ENCODE measurements around the gene KCND1. TPM values are rescaled to one million over a fixed set of nuclear protein-coding genes. Genes with fewer than 3 reads are reported as not detected.

The KCND1 gene
- total RNA-seq, 3 donors from 2014 or later: 0.71 to 1.1 (median 1.1) TPM

- Mint-ChIP-seq H3K4me3 (no peak overlapping the region), H3K4me1 (ENCODE audit: low read depth) (peaks cover 13% of the 10 kb centered on the region), H3K27me3 (ENCODE audit: low read depth) (no peaks in the 10 kb centered on the region), H3K9me3 (no peaks in the 10 kb centered on the region), H3K36me3 (ENCODE audit: insufficient read depth) (no peaks in the 10 kb centered on the region)
- ATAC-seq (no peak), DNase-seq (no peak)
Observed at GRCh38 chrX:48961585-48962091, 10.0 kb downstream of the KCND1 start.

- no peak for ATAC-seq
- Mint-ChIP-seq H3K4me1 (ENCODE audit: low read depth) (peaks cover 17% of the 10 kb centered on the region), H3K36me3 (ENCODE audit: insufficient read depth) (peaks cover 1% of the 10 kb centered on the region), H3K9me3 (no peaks in the 10 kb centered on the region), H3K4me3 (no peak overlapping the region), H3K27me3 (ENCODE audit: low read depth) (no peaks in the 10 kb centered on the region)
- no peak for DNase-seq
Observed at GRCh38 chrX:48960291-48960690, 11.4 kb downstream of the KCND1 start.

- Mint-ChIP-seq H3K27me3 (ENCODE audit: low read depth) (no peaks in the 10 kb centered on the region), H3K9me3 (no peaks in the 10 kb centered on the region), H3K4me3 (peak overlapping the region; percentile 98), H3K36me3 (ENCODE audit: insufficient read depth) (peaks cover 1% of the 10 kb centered on the region), H3K4me1 (ENCODE audit: low read depth) (peaks cover 28% of the 10 kb centered on the region)
- ATAC-seq (no peak), DNase-seq (no peak)
Observed at GRCh38 chrX:48958635-48959094, 13.0 kb downstream of the KCND1 start.

GRCh38 chrX:48957827-48958634, 13.6 kb downstream of the KCND1 start:
- H3K4me1 Mint-ChIP-seq (ENCODE audit: low read depth): peaks cover 35% of the 10 kb centered on the region
- no peaks in the 10 kb centered on the region for H3K27me3 Mint-ChIP-seq (ENCODE audit: low read depth)
- DNase-seq: peak; percentile 89
- no peaks in the 10 kb centered on the region for H3K9me3 Mint-ChIP-seq
- H3K36me3 Mint-ChIP-seq (ENCODE audit: insufficient read depth): peaks cover 1% of the 10 kb centered on the region
- H3K4me3 Mint-ChIP-seq: peak overlapping the region; percentile 98
- peak; percentile 83 to 84 for ATAC-seq

- Mint-ChIP-seq H3K36me3 (ENCODE audit: insufficient read depth) (peaks cover 1% of the 10 kb centered on the region), H3K4me3 (peak within 1 kb of the TSS; percentile 98), H3K27me3 (ENCODE audit: low read depth) (no peaks in the 10 kb centered on the region), H3K4me1 (ENCODE audit: low read depth) (peaks cover 40% of the 10 kb centered on the region), H3K9me3 (no peaks in the 10 kb centered on the region)
- DNase-seq (peak; percentile 67), ATAC-seq (peak; percentile 70 to 71)
Observed at GRCh38 chrX:48957477-48957826, 14.2 kb downstream of the KCND1 start, which contains the start of gene OTUD5. Gene OTUD5 (minus strand): TSS chrX:48957607. CDS start chrX:48957570, 37 bp downstream.

GRCh38 chrX:48956728-48957414, 14.8 kb downstream of the KCND1 start:
- Mint-ChIP-seq H3K27me3 (ENCODE audit: low read depth) (no peaks in the 10 kb centered on the region), H3K9me3 (no peaks in the 10 kb centered on the region), H3K4me1 (ENCODE audit: low read depth) (peaks cover 46% of the 10 kb centered on the region), H3K36me3 (ENCODE audit: insufficient read depth) (peaks cover 1% of the 10 kb centered on the region), H3K4me3 (peak overlapping the region; percentile 87)
- DNase-seq (peak; percentile 55), ATAC-seq (peak; percentile 38)

GRCh38 chrX:48948589-48948988, 23.1 kb downstream of the KCND1 start:
- DNase-seq (no peak), ATAC-seq (no peak)
- Mint-ChIP-seq H3K4me3 (no peak overlapping the region), H3K4me1 (ENCODE audit: low read depth) (peaks cover 45% of the 10 kb centered on the region), H3K36me3 (ENCODE audit: insufficient read depth) (no peaks in the 10 kb centered on the region), H3K9me3 (no peaks in the 10 kb centered on the region), H3K27me3 (ENCODE audit: low read depth) (no peaks in the 10 kb centered on the region)

- no peaks in the 10 kb centered on the region for H3K27me3 Mint-ChIP-seq (ENCODE audit: low read depth)
- no peaks in the 10 kb centered on the region for H3K9me3 Mint-ChIP-seq
- DNase-seq (peak; percentile 50), ATAC-seq (peak in 1 of 2 donors; percentile 49)
- peaks cover 50% of the 10 kb centered on the region for H3K4me1 Mint-ChIP-seq (ENCODE audit: low read depth)
- H3K36me3 Mint-ChIP-seq (ENCODE audit: insufficient read depth): peaks cover 11% of the 10 kb centered on the region
- H3K4me3 Mint-ChIP-seq: no peak overlapping the region
Observed at GRCh38 chrX:48945517-48946348, 25.9 kb downstream of the KCND1 start.

GRCh38 chrX:48942895-48943294, 28.7 kb downstream of the KCND1 start:
- Mint-ChIP-seq H3K27me3 (ENCODE audit: low read depth) (no peaks in the 10 kb centered on the region), H3K4me3 (peak overlapping the region; percentile 55), H3K9me3 (no peaks in the 10 kb centered on the region), H3K4me1 (ENCODE audit: low read depth) (peaks cover 75% of the 10 kb centered on the region), H3K36me3 (ENCODE audit: insufficient read depth) (peaks cover 11% of the 10 kb centered on the region)
- DNase-seq (no peak), ATAC-seq (no peak)

- H3K36me3 Mint-ChIP-seq (ENCODE audit: insufficient read depth): peaks cover 14% of the 10 kb centered on the region
- H3K4me1 Mint-ChIP-seq (ENCODE audit: low read depth): peaks cover 84% of the 10 kb centered on the region
- H3K4me3 Mint-ChIP-seq: no peak overlapping the region
- DNase-seq (no peak), ATAC-seq (no peak)
- H3K9me3 Mint-ChIP-seq: no peaks in the 10 kb centered on the region
- H3K27me3 Mint-ChIP-seq (ENCODE audit: low read depth): no peaks in the 10 kb centered on the region
Observed at GRCh38 chrX:48940404-48940955, 31.2 kb downstream of the KCND1 start.

- H3K27me3 Mint-ChIP-seq (ENCODE audit: low read depth): no peaks in the 10 kb centered on the region
- peaks cover 92% of the 10 kb centered on the region for H3K4me1 Mint-ChIP-seq (ENCODE audit: low read depth)
- H3K9me3 Mint-ChIP-seq: no peaks in the 10 kb centered on the region
- DNase-seq (no peak), ATAC-seq (no peak)
- H3K36me3 Mint-ChIP-seq (ENCODE audit: insufficient read depth): peaks cover 21% of the 10 kb centered on the region
- peak overlapping the region; percentile 60 for H3K4me3 Mint-ChIP-seq
Observed at GRCh38 chrX:48939524-48940228, 32.0 kb downstream of the KCND1 start.

GRCh38 chrX:48938721-48939425, 32.8 kb downstream of the KCND1 start:
- Mint-ChIP-seq H3K27me3 (ENCODE audit: low read depth) (no peaks in the 10 kb centered on the region), H3K9me3 (no peaks in the 10 kb centered on the region), H3K36me3 (ENCODE audit: insufficient read depth) (peaks cover 27% of the 10 kb centered on the region), H3K4me1 (ENCODE audit: low read depth) (peaks cover 93% of the 10 kb centered on the region), H3K4me3 (peak overlapping the region; percentile 82)
- ATAC-seq (peak; percentile 52 to 55), DNase-seq (peak; percentile 54)

Data from activated T-cell treated with anti-CD3 and anti-CD28 coated beads, Interleukin-2, amount 50 U/mL, for 4 hours (primary cell).